Osteoblast (primary cell): ENCODE results near the gene HHIPL1. TPM values are rescaled to one million over a fixed set of nuclear protein-coding genes. Genes with fewer than 3 reads are reported as not detected.

Experiments
- DNase-seq: peaks from one replicate; pipeline ENCODE4 v3.0.0; 2011; ENCODE audit warnings: low spot score, mixed read lengths; ENCODE audit not compliant: insufficient read length; ENCODE audit errors: missing footprints
- H2AFZ ChIP-seq: 2 replicates; pipeline ENCODE4 v1.6.0; 2011; ENCODE audit warnings: mild to moderate bottlenecking, low read length
- H3K27ac ChIP-seq: 2 replicates; pipeline ENCODE4 v1.5.1; 2011; ENCODE audit warnings: mild to moderate bottlenecking, low read depth, low read length, moderate library complexity
- H3K27me3 ChIP-seq: 2 replicates; pipeline ENCODE4 v1.6.0; 2012; ENCODE audit warnings: mild to moderate bottlenecking, control low read depth, inconsistent platforms, low read length, moderate library complexity; ENCODE audit not compliant: insufficient read depth
- H3K36me3 ChIP-seq: 2 replicates; pipeline ENCODE4 v1.5.1; 2011; ENCODE audit warnings: mild to moderate bottlenecking, low read length, control low read depth, moderate library complexity; ENCODE audit not compliant: insufficient read depth
- H3K4me1 ChIP-seq: 2 replicates; pipeline ENCODE4 v1.5.1; 2011; ENCODE audit warnings: mild to moderate bottlenecking, low read length, control low read depth, moderate library complexity; ENCODE audit not compliant: insufficient read depth
- H3K4me2 ChIP-seq: 2 replicates; pipeline ENCODE4 v1.6.0; 2011; ENCODE audit warnings: mild to moderate bottlenecking, low read length; ENCODE audit not compliant: insufficient read depth
- H3K4me3 ChIP-seq: fragments of 200-600 bp; sonication (generic); 3 replicates; pipeline ENCODE4 v1.5.1; 2012; ENCODE audit warnings: mild to moderate bottlenecking, low read length, inconsistent platforms; ENCODE audit not compliant: insufficient read depth
- H3K79me2 ChIP-seq: 2 replicates; pipeline ENCODE4 v1.6.0; 2012; ENCODE audit warnings: mild to moderate bottlenecking, low read length, control low read depth, inconsistent platforms; ENCODE audit not compliant: insufficient read depth
- H3K9me3 ChIP-seq: 2 replicates; pipeline ENCODE4 v1.5.1; 2011; ENCODE audit warnings: low read depth, low read length, control low read depth
- H4K20me1 ChIP-seq: 2 replicates; pipeline ENCODE4 v1.6.0; 2012; ENCODE audit warnings: mild to moderate bottlenecking, low read length, control low read depth; ENCODE audit not compliant: insufficient read depth
- total RNA-seq: library from RNA; depleted of rRNA; stranded (reverse); fragments of >200 nt; gene quantifications from 2 replicates; pipeline ENCODE4 v1.2.3, GENCODE V29; 2012
- TF ChIP-seq, protein P1 (sequence below): IDR thresholded peaks from 2 replicates; pipeline ENCODE4 v1.5.1; 2011; ENCODE audit warnings: mild to moderate bottlenecking, low read depth, low read length, moderate library complexity; ENCODE audit errors: extremely low read depth

Gene HHIPL1
- total RNA-seq, 1 donor, result 12.3 TPM

DNA sequence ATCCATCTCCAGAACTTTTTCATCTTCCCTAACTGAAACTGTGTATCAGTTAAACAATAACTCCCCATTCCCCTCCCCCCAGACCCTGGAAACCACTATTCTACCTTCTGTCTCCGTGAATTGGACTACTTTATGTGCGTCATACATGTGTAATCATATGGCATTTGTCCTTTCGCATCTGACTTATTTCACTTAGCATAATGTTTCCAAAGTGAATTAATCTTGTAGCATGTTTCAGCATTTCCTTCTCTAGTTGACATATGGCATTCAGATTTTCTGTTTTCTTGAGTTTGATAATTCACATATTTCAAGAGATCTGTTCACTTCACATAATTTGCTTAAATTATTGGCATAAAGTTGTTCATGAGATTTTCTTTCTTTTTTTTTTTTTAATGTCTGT, 49.0 kb downstream of the HHIPL1 start:
- no peak for DNase-seq
- TF ChIP-seq, protein P1, sequence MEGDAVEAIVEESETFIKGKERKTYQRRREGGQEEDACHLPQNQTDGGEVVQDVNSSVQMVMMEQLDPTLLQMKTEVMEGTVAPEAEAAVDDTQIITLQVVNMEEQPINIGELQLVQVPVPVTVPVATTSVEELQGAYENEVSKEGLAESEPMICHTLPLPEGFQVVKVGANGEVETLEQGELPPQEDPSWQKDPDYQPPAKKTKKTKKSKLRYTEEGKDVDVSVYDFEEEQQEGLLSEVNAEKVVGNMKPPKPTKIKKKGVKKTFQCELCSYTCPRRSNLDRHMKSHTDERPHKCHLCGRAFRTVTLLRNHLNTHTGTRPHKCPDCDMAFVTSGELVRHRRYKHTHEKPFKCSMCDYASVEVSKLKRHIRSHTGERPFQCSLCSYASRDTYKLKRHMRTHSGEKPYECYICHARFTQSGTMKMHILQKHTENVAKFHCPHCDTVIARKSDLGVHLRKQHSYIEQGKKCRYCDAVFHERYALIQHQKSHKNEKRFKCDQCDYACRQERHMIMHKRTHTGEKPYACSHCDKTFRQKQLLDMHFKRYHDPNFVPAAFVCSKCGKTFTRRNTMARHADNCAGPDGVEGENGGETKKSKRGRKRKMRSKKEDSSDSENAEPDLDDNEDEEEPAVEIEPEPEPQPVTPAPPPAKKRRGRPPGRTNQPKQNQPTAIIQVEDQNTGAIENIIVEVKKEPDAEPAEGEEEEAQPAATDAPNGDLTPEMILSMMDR, result no peak

DNA sequence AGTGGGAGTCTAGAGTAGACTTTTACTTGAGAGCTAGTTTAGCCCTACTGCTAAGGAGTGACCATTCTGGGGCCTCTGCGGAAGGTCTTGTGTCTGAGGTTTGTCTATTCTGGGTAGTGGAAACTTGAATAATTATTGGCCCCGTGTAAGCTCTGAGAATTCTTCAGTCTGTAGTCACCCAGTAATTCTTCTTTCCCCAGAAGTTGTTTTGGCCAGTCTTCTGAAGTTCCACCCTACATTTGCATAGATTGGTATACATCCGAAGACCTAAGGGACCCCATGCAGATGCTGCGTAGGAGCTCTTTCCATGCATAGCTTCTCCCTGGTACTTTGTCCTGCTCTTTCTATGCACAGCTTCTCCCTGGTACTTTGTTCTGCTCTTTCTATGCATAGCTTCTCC, 52.0 kb downstream of the HHIPL1 start:
- H3K9me3 ChIP-seq, result no peaks in the 10 kb centered on the region
- H3K27me3 ChIP-seq, result peaks cover 4% of the 10 kb centered on the region
- TF ChIP-seq, protein P1, result no peak
- no peaks in the 10 kb centered on the region for H3K79me2 ChIP-seq
- H4K20me1 ChIP-seq, result no peaks in the 10 kb centered on the region
- H3K4me1 ChIP-seq, result no peaks in the 10 kb centered on the region
- no peak overlapping the region for H2AFZ ChIP-seq
- no peak overlapping the region for H3K4me3 ChIP-seq
- H3K27ac ChIP-seq, result no peak overlapping the region
- DNase-seq, result no peak
- H3K36me3 ChIP-seq, result no peaks in the 10 kb centered on the region
- no peak overlapping the region for H3K4me2 ChIP-seq

More for the DNA sequence above, 49.0 kb downstream of the HHIPL1 start:
- no peak overlapping the region for H2AFZ ChIP-seq
- no peak overlapping the region for H3K27ac ChIP-seq
- no peaks in the 10 kb centered on the region for H3K4me1 ChIP-seq
- H3K79me2 ChIP-seq, result no peaks in the 10 kb centered on the region
- H3K36me3 ChIP-seq, result no peaks in the 10 kb centered on the region
- no peak overlapping the region for H3K4me3 ChIP-seq
- H3K9me3 ChIP-seq, result no peaks in the 10 kb centered on the region
- H4K20me1 ChIP-seq, result no peaks in the 10 kb centered on the region
- H3K4me2 ChIP-seq, result no peak overlapping the region
- peaks cover 14% of the 10 kb centered on the region for H3K27me3 ChIP-seq

DNA sequence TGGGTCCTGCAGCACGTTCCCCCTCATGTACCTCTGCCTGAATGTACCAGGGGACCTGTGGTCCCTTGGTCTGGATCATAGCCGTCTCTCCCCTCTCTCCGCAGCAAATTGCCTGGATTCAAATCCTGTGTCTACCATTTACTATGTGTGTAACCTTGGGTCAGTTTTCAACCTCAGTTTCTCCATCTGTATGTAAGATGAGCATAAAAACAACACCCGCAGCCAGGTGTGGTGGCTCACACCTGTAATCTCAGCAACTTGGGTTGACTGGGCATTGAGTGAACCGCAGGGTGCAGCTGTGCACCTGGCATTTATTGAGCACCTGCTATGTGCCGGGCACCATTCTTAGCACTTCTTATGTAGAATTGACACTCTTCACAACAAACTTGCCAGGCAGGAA, 53.3 kb downstream of the HHIPL1 start:
- Histone ChIP-seq H2AFZ (no peak overlapping the region), H3K4me3 (no peak overlapping the region), H3K9me3 (peaks cover 3% of the 10 kb centered on the region), H4K20me1 (no peaks in the 10 kb centered on the region), H3K4me1 (no peaks in the 10 kb centered on the region), H3K36me3 (no peaks in the 10 kb centered on the region), H3K27ac (no peak overlapping the region), H3K79me2 (no peaks in the 10 kb centered on the region), H3K27me3 (peaks cover 4% of the 10 kb centered on the region), H3K4me2 (no peak overlapping the region)
- TF ChIP-seq, protein P1, result no peak
- DNase-seq, result no peak

DNA sequence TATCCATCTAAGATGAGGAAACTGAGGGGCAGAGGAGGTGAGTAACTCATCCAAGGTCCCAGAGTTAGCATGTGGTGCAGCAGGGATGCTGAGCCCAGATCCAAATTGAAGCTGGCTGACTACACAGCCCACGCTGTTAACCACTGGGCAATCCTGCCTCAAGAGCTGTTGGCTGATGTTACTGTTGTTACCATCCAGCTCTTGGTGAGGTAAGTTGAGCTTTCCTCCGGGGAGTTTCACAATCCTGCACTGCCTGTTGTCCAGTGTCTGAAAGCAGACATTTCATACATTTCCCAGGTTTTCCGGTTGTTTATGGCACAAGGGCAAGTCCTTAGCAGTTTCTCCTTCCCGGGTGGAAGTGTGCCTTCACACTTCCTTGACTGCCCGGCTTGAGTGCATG, 53.7 kb downstream of the HHIPL1 start:
- H3K36me3 ChIP-seq, result no peaks in the 10 kb centered on the region
- H2AFZ ChIP-seq, result no peak overlapping the region
- H3K27me3 ChIP-seq, result peaks cover 4% of the 10 kb centered on the region
- no peaks in the 10 kb centered on the region for H3K4me1 ChIP-seq
- H4K20me1 ChIP-seq, result no peaks in the 10 kb centered on the region
- no peaks in the 10 kb centered on the region for H3K79me2 ChIP-seq
- no peak overlapping the region for H3K4me2 ChIP-seq
- H3K9me3 ChIP-seq, result peaks cover 6% of the 10 kb centered on the region
- TF ChIP-seq, protein P1, result no peak
- no peak overlapping the region for H3K27ac ChIP-seq
- H3K4me3 ChIP-seq, result no peak overlapping the region
- no peak for DNase-seq
